Esophagus squamous epithelium (tissue), 5 donors: ENCODE measurements around the gene MCM6. TPM values are rescaled to one million over a fixed set of nuclear protein-coding genes. Genes with fewer than 3 reads are reported as not detected.
"Not testable (repeated sequence)": the region's sequence is repeated elsewhere in the genome, so short reads cannot be mapped to it uniquely, and the experiment has no call there.

ENCODE experiments used
- DNase-seq: peaks from one replicate; lab custom pipeline; 2025; lab: John Stamatoyannopoulos, UW
- H3K27ac ChIP-seq, 4 donors: fragments of 200-600 bp; sonication (generic); one replicate each; pipeline ENCODE4 v1.5.1; 2016 to 2019; ENCODE audit warnings: mild to moderate bottlenecking in 1 of 4
- H3K27me3 ChIP-seq, 4 donors: fragments of 200-600 bp; sonication (generic); 1 replicate in 3 of 4; 2 replicates in 1 of 4; pipeline versions ENCODE4 v1.5.1 to v1.6.0; 2017 to 2021; ENCODE audit warnings: antibody characterized with exemption in 1 of 4
- H3K36me3 ChIP-seq, 3 donors: fragments of 200-600 bp; sonication (generic); one replicate each; pipeline ENCODE4 v1.5.1; 2016 to 2019
- H3K4me1 ChIP-seq, 3 donors: fragments of 200-600 bp; sonication (generic); one replicate each; pipeline ENCODE4 v1.5.1; 2017 to 2019
- H3K4me3 ChIP-seq, 4 donors: fragments of 200-600 bp; sonication (generic); 1 replicate in 3 of 4; 2 replicates in 1 of 4; pipeline ENCODE4 v1.5.1; 2016 to 2019; ENCODE audit warnings: mild to moderate bottlenecking in 2 of 4, moderate library complexity in 1 of 4
- H3K9me3 ChIP-seq, 3 donors: fragments of 200-600 bp; sonication (generic); one replicate each; pipeline ENCODE4 v1.5.1; 2016 to 2019
- CTCF ChIP-seq, 6 experiments: fragments of 450-650 bp in 4 of 6; fragments of 200-600 bp in 2 of 6; sonication (generic) in 2 of 6; IDR thresholded peaks; one replicate each; pipeline ENCODE4 v1.5.1; 2016 to 2019; ENCODE audit warnings: antibody characterized with exemption in 6 of 6, mild to moderate bottlenecking in 4 of 6, moderate library complexity in 4 of 6
- POLR2A ChIP-seq, 4 donors: fragments of 450-650 bp; IDR thresholded peaks; one replicate each; pipeline ENCODE4 v1.6.1; 2017; ENCODE audit warnings: antibody characterized with exemption in 4 of 4, mild to moderate bottlenecking in 4 of 4, moderate library complexity in 3 of 4
- WGBS, 2 donors: methylation state at CpG; one replicate each; pipeline ENCODE4 v1.1.5; 2018; 5-methylcytosine and 5-hydroxymethylcytosine counted together
- intact Hi-C: fragments of 100-400 bp; cut with DNase I; formaldehyde crosslinking; loops from one replicate; pipeline ENCODE4 v1.15.0; 2022
- total RNA-seq, 4 donors: library from RNA; depleted of rRNA; stranded (reverse); fragments of >200 nt; gene quantifications; one replicate each; pipeline ENCODE4 v1.1.0, GENCODE V29; 2016
- donor health status: DM: yes; HTN: yes; CAD: no.

The MCM6 gene
- total RNA-seq, 4 donors from 2014 or later = 9.0 to 25.5 (median 16.6) TPM

- H3K4me1 ChIP-seq = no peaks in the 10 kb centered on the region
- intact Hi-C loops = no loop called here
- H3K36me3 ChIP-seq = peaks cover 0 to 8% (median 0%) of the 10 kb centered on the region in 3 donors
- TF ChIP-seq CTCF (IDR thresholded peaks at IDR 0.05) (no peak), POLR2A (IDR thresholded peaks at IDR 0.05) (no peak)
- no peak overlapping the region for H3K4me3 ChIP-seq
- H3K27ac ChIP-seq = no peak overlapping the region
- no peaks in the 10 kb centered on the region for H3K9me3 ChIP-seq
- DNase-seq = no peak
- no peaks in the 10 kb centered on the region for H3K27me3 ChIP-seq
- 93 to 96% methylated on average over 3 of the region's 3 CpGs for WGBS, 2 donors
Observed at GRCh38 chr2:135898234-135898786, 22.1 kb upstream of the MCM6 start.

GRCh38 chr2:135894930-135895329 lies 18.7 kb upstream of the MCM6 start:
- H3K27me3 ChIP-seq = no peaks in the 10 kb centered on the region
- WGBS, 2 donors = 86 to 88% methylated on average over 1 of the region's 1 CpG
- no peak for DNase-seq
- H3K4me3 ChIP-seq = no peak overlapping the region
- H3K36me3 ChIP-seq = peaks cover 0 to 5% (median 0%) of the 10 kb centered on the region in 3 donors
- H3K9me3 ChIP-seq = no peaks in the 10 kb centered on the region
- intact Hi-C loops = no loop called here
- no peak overlapping the region for H3K27ac ChIP-seq
- TF ChIP-seq CTCF (IDR thresholded peaks at IDR 0.05) (no peak), POLR2A (IDR thresholded peaks at IDR 0.05) (no peak)
- H3K4me1 ChIP-seq = no peaks in the 10 kb centered on the region

GRCh38 chr2:135893374-135893794 lies 17.1 kb upstream of the MCM6 start:
- H3K4me3 ChIP-seq = no peak overlapping the region
- H3K36me3 ChIP-seq = no peaks in the 10 kb centered on the region
- no peak overlapping the region for H3K27ac ChIP-seq
- H3K9me3 ChIP-seq = no peaks in the 10 kb centered on the region
- no peak for DNase-seq
- H3K27me3 ChIP-seq = no peaks in the 10 kb centered on the region
- intact Hi-C loops = no loop called here
- no peak for TF ChIP-seq POLR2A (IDR thresholded peaks at IDR 0.05)
- no peak for TF ChIP-seq CTCF (IDR thresholded peaks at IDR 0.05)
- WGBS, 2 donors = 67 to 86% methylated on average over 2 of the region's 2 CpGs
- H3K4me1 ChIP-seq = no peaks in the 10 kb centered on the region

DNA sequence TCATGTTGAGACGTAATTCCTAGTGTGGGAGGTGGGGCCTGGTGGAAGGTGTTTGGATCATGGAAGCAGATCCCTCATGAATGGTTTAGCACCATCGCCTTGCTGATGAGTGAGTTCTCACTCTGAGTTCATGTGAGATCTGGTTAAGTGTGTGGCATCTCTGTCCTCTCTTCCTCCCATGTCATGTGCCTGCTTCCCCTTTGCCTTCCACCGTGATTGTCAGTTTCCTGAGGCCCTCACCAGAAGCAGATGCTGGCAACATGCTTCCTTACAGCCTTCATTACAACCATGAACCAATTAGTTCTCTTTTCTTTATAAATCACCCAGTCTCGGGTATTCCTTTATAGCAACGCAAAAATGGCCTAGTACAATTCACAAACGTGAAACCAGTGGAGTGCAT lies 14.6 kb upstream of the MCM6 start:
- H3K27me3 ChIP-seq = peaks cover 0 to 2% (median 0%) of the 10 kb centered on the region in 4 donors
- 68 to 75% methylated on average over 6 of the region's 6 CpGs for WGBS, 2 donors
- H3K36me3 ChIP-seq = no peaks in the 10 kb centered on the region
- intact Hi-C loops = no loop called here
- DNase-seq = no peak
- H3K9me3 ChIP-seq = no peaks in the 10 kb centered on the region
- H3K4me3 ChIP-seq = no peak overlapping the region
- no peaks in the 10 kb centered on the region for H3K4me1 ChIP-seq
- no peak overlapping the region for H3K27ac ChIP-seq
- TF ChIP-seq POLR2A (IDR thresholded peaks at IDR 0.05) (no peak), CTCF (IDR thresholded peaks at IDR 0.05) (no peak)

- DNase-seq = no peak
- H3K4me1 ChIP-seq = no peaks in the 10 kb centered on the region
- H3K27ac ChIP-seq = no peak overlapping the region
- no peaks in the 10 kb centered on the region for H3K36me3 ChIP-seq
- TF ChIP-seq POLR2A (IDR thresholded peaks at IDR 0.05) = no peak
- no peak for TF ChIP-seq CTCF (IDR thresholded peaks at IDR 0.05)
- no peaks in the 10 kb centered on the region for H3K9me3 ChIP-seq
- H3K4me3 ChIP-seq = no peak overlapping the region
- intact Hi-C loops = no loop called here
- WGBS, 2 donors = 97% methylated on average over 4 of the region's 4 CpGs
- H3K27me3 ChIP-seq = peaks cover 0 to 7% (median 0%) of the 10 kb centered on the region in 4 donors
Observed at GRCh38 chr2:135890149-135890548, 13.9 kb upstream of the MCM6 start.

- H3K27ac ChIP-seq, H3K4me3 ChIP-seq, H3K4me1 ChIP-seq, intact Hi-C loops, H3K36me3 ChIP-seq, H3K9me3 ChIP-seq, DNase-seq, H3K27me3 ChIP-seq: not testable (repeated sequence)
- WGBS, 2 donors = 73 to 77% methylated on average over 4 to 5 of the region's 5 CpGs
Observed at GRCh38 chr2:135888587-135888986, 12.3 kb upstream of the MCM6 start.
